Spleen (tissue), 11 donors: Measurements from ENCODE around the gene TMEM204. TPM values are rescaled to one million over a fixed set of nuclear protein-coding genes. Genes with fewer than 3 reads are reported as not detected.

Source experiments
- DNase-seq: peaks from one replicate; pipeline ENCODE4 v3.0.0-alpha.2; 2020
- H3K27ac ChIP-seq, 8 donors: fragments of 200-600 bp; sonication (generic) in 7 of 8; 1 replicate in 4 of 8; 2 replicates in 4 of 8; pipeline versions ENCODE4 v1.5.0 to v1.8.0; 2016 to 2021; ENCODE audit warnings: inconsistent platforms in 4 of 8, mild to moderate bottlenecking in 4 of 8, moderate library complexity in 1 of 8
- H3K27me3 ChIP-seq, 7 donors: fragments of 200-600 bp; sonication (generic) in 6 of 7; replicated peaks in 1 of 7; 1 replicate in 4 of 7; 2 replicates in 3 of 7; pipeline versions ENCODE4 v1.5.0 to v1.8.0; 2016 to 2021; ENCODE audit warnings: inconsistent platforms in 3 of 7, mild to moderate bottlenecking in 1 of 7
- H3K36me3 ChIP-seq, 6 donors: fragments of 200-600 bp; sonication (generic) in 5 of 6; 1 replicate in 4 of 6; 2 replicates in 2 of 6; pipeline versions ENCODE4 v1.5.0 to v1.8.0; 2016 to 2021; ENCODE audit warnings: inconsistent platforms in 2 of 6
- H3K4me1 ChIP-seq, 6 donors: fragments of 200-600 bp; sonication (generic) in 5 of 6; 1 replicate in 3 of 6; 2 replicates in 3 of 6; pipeline versions ENCODE4 v1.5.0 to v1.8.0; 2016 to 2021; ENCODE audit warnings: inconsistent platforms in 3 of 6
- H3K4me3 ChIP-seq, 8 donors: fragments of 200-600 bp; sonication (generic) in 7 of 8; 1 replicate in 4 of 8; 2 replicates in 4 of 8; pipeline versions ENCODE4 v1.5.0 to v1.8.0; 2016 to 2021; ENCODE audit warnings: inconsistent platforms in 4 of 8, mild to moderate bottlenecking in 4 of 8, moderate library complexity in 2 of 8
- H3K9me3 ChIP-seq, 8 donors: fragments of 200-600 bp; sonication (generic) in 7 of 8; 1 replicate in 4 of 8; 2 replicates in 4 of 8; pipeline versions ENCODE4 v1.5.0 to v1.8.0; 2016 to 2021; ENCODE audit warnings: inconsistent platforms in 4 of 8
- CTCF ChIP-seq, 11 experiments: fragments of 200-600 bp in 7 of 11; fragments of 450-650 bp in 4 of 11; sonication (generic) in 4 of 11; IDR thresholded peaks in 8 of 11; conservative IDR thresholded peaks in 3 of 11; 1 replicate in 7 of 11; 2 replicates in 4 of 11; pipeline versions ENCODE4 v1.4.0 to v1.8.0; 2016 to 2021; ENCODE audit warnings: antibody characterized with exemption in 11 of 11, inconsistent platforms in 4 of 11, mild to moderate bottlenecking in 1 of 11
- POLR2A ChIP-seq, 3 donors: fragments of 450-650 bp; IDR thresholded peaks; one replicate each; pipeline ENCODE4 v1.5.1; 2017; ENCODE audit warnings: antibody characterized with exemption in 3 of 3, mild to moderate bottlenecking in 1 of 3
- POLR2AphosphoS5 ChIP-seq, 3 donors: sonication (generic); formaldehyde crosslinking; IDR thresholded peaks; one replicate each; pipeline ENCODE4 v1.5.1; 2017; ENCODE audit warnings: antibody characterized with exemption in 3 of 3
- WGBS, 5 donors: extraction: QIAGEN DNeasy Blood & Tissue Kit in 3 of 5; methylation state at CpG; one replicate each; pipeline versions ENCODE4 v1.1.5 to v1.1.7; 2013 to 2018; 5-methylcytosine and 5-hydroxymethylcytosine counted together
- intact Hi-C: fragments of 100-400 bp; cut with DNase I; formaldehyde crosslinking; loops from one replicate; pipeline ENCODE4 v1.15.0; 2023; ENCODE audit warnings: low total_unique reads
- polyA plus RNA-seq, 3 donors: library from polyadenylated mRNA; stranded (reverse); fragments of 200-250 nt; gene quantifications; one replicate each; pipeline ENCODE4 v1.2.1, GENCODE V29; 2013
- total RNA-seq, 7 donors: library from RNA; depleted of rRNA in 3 of 7; stranded (reverse); fragments of >200 nt in 3 of 7; fragmentation: NEBNext Ultra II Directional in 4 of 7; extraction: Animal tissue kit (Norgen Biotek cat#: 25700) in 4 of 7; gene quantifications; one replicate each; pipeline versions ENCODE4 v1.1.0 to v1.2.1, GENCODE V29; 2016 to 2021
- donor health status: healthy with polysubstance abuse.
- donor health status: DM: no; HTN: no; CAD: no; lungs with moderate emphysema.
- donor health status: DM: no; HTN: no; CAD: no.
- donor health status: Bipolar disorder and iron deficiency.
- donor health status: healthy.
- donor health status: DM: no; HTN: no; CAD: no.
- donor health status: DM: yes; HTN: yes; CAD: no.

Gene TMEM204
- total and polyA plus RNA-seq, 10 donors, result 10.1 to 47.1 (median 23.1) TPM

GRCh38 chr16:1532081-1532760 is 1.2 kb upstream of the TMEM204 start:
- Histone ChIP-seq H3K9me3 (no peaks in the 10 kb centered on the region), H3K4me1 (peaks cover 27 to 93% (median 72%) of the 10 kb centered on the region in 6 donors), H3K4me3 (peak overlapping the region in 1 of 8 donors; percentile 83), H3K36me3 (peaks cover 0 to 19% (median 10%) of the 10 kb centered on the region in 6 donors), H3K27ac (peak overlapping the region; percentile 63 to 95 (median 90)), H3K27me3 (peaks cover 0 to 22% (median 5%) of the 10 kb centered on the region in 7 donors)
- 47 to 79% (median 61%) methylated on average over 23 to 28 of the region's 28 CpGs for WGBS, 5 donors
- intact Hi-C loops, result no loop called here
- no peak for DNase-seq
- TF ChIP-seq POLR2A (IDR thresholded peaks at IDR 0.05), result no peak
- TF ChIP-seq CTCF (IDR thresholded peaks at IDR 0.05 in 8 of 11, conservative IDR thresholded peaks at IDR 0.05 in 3 of 11), result no peak
- peak; percentile 84 to 87 (median 85) for TF ChIP-seq POLR2AphosphoS5 (IDR thresholded peaks at IDR 0.05)

- WGBS, 5 donors, result 70 to 84% (median 75%) methylated on average over 9 to 10 of the region's 10 CpGs
- no peak for DNase-seq
- Histone ChIP-seq H3K27me3 (peaks cover 0 to 22% (median 5%) of the 10 kb centered on the region in 7 donors), H3K4me1 (peaks cover 27 to 93% (median 72%) of the 10 kb centered on the region in 6 donors), H3K4me3 (peak overlapping the region in 3 of 8 donors; percentile 66 to 86 (median 83)), H3K9me3 (no peaks in the 10 kb centered on the region), H3K27ac (peak overlapping the region; percentile 79 to 95 (median 90)), H3K36me3 (peaks cover 0 to 25% (median 11%) of the 10 kb centered on the region in 6 donors)
- intact Hi-C loops, result no loop called here
- TF ChIP-seq POLR2AphosphoS5 (IDR thresholded peaks at IDR 0.05) (no peak), CTCF (IDR thresholded peaks at IDR 0.05 in 8 of 11, conservative IDR thresholded peaks at IDR 0.05 in 3 of 11) (no peak), POLR2A (IDR thresholded peaks at IDR 0.05) (no peak)
Observed at GRCh38 chr16:1532771-1533170, 695 bp upstream of the TMEM204 start.

GRCh38 chr16:1534021-1535020 is 855 bp downstream of the TMEM204 start:
- peak overlapping the region; percentile 79 to 95 (median 90) for H3K27ac ChIP-seq
- peaks cover 36 to 93% (median 76%) of the 10 kb centered on the region in 6 donors for H3K4me1 ChIP-seq
- WGBS, 5 donors, result 17 to 42% (median 28%) methylated on average over 13 to 57 of the region's 57 CpGs
- peaks cover 0 to 22% (median 5%) of the 10 kb centered on the region in 7 donors for H3K27me3 ChIP-seq
- intact Hi-C loops, result no loop called here
- no peak for TF ChIP-seq POLR2A (IDR thresholded peaks at IDR 0.05)
- peak in 2 of 3 donors; percentile 24 to 51 for TF ChIP-seq POLR2AphosphoS5 (IDR thresholded peaks at IDR 0.05)
- no peak for TF ChIP-seq CTCF (IDR thresholded peaks at IDR 0.05 in 8 of 11, conservative IDR thresholded peaks at IDR 0.05 in 3 of 11)
- DNase-seq, result no peak
- H3K4me3 ChIP-seq, result peak overlapping the region; percentile 50 to 86 (median 62)
- H3K9me3 ChIP-seq, result no peaks in the 10 kb centered on the region
- peaks cover 0 to 40% (median 15%) of the 10 kb centered on the region in 6 donors for H3K36me3 ChIP-seq
